Bone marrow (tissue), 2 donors: ENCODE measurements around the gene STBD1.
"Not testable (repeated sequence)": the region's sequence is repeated elsewhere in the genome, so short reads cannot be mapped to it uniquely, and the experiment has no call there.

ENCODE experiments used
- DNase-seq, 2 donors: peaks; one replicate each; lab custom pipeline; 2025; lab: John Stamatoyannopoulos, UW

The STBD1 gene

GRCh38 chr4:76325072-76325471, 18.5 kb downstream of the STBD1 start:
- no peak for DNase-seq

GRCh38 chr4:76326515-76326914, 20.0 kb downstream of the STBD1 start:
- DNase-seq: no peak

GRCh38 chr4:76334885-76335284, 28.4 kb downstream of the STBD1 start:
- DNase-seq: no peak

DNA sequence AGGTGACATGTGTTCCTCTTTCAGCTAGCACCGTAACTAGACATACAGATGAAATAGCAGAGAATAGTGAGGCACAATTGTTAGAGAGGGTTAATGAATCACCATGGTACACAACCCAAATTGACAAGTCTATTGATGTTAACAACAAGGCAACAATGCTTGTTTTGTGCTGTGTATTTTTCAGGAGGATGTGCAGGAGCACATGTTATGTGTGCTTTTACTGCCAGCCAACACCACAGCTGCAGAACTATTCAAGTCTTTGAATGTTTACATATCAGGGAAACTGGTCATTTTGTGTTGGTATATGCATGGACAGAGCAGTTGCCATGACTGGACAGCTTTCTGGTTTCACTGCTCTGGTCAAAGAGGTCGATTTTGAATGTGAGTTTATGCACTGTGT, 32.8 kb downstream of the STBD1 start:
- no peak for DNase-seq

DNA sequence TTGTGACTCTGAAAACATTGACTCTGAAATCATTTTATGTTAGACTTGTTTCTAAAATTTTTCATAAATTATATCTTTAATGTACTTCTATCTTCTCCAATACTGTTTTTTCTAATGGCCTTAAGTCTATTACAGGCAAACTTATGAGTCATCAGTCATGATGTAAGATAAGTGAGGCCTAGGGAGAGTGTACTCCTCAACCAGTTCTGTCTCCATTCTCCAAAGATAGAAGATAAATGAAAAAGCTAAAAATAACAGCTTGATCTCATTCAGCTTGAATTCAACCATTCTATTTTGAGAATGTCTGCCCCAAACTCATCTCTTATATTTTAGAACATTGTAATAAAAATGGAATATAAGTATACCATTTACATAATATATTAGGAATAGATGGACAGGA, 34.5 kb downstream of the STBD1 start:
- DNase-seq: peak in 1 of 2 donors; percentile 4

GRCh38 chr4:76342191-76342590, 35.7 kb downstream of the STBD1 start:
- no peak for DNase-seq

- DNase-seq: no peak
Observed at GRCh38 chr4:76342803-76343202, 36.3 kb downstream of the STBD1 start.

DNA sequence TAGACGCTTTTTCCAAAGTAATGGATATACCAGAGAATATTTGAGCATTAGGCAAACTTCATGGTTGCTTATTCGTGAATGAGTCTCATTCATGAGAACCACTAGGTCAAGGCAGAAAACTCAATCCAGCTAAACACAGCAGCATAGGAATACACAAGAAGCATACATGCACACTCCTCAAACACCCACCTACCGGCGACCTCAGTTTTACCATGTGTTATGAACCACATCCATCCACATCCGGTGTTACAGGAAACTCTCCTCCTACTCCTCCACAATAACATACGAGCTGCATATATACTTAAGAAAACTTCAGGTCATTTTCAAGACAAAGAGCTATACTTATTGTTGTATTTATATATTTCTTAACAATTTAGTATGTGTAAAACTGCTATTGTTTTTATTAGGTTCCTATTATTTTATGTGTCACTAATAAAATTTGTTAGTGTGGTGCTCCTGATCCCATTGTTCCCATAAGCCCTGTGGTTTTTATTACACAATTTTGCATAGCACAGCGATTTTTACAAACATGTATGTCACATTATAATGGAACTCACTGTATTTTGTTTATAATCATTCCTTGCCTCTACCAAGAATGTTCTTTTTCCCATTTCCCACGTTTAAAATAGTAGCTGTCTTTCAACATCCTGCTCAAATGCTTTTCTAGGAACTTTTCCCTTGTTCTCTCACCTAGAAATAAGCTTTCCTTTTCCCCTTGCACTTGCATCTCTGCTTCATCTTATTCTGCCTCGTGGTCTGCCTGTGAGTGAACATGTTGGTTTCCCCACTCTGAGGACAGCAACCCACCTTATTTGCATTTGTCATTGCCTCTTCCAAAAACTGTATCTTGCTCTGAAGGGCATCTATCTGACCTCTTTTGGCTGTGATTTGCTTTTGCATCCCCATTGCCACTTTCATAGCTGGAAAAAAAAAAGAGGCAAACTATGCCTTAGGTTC, 48.3 kb downstream of the STBD1 start:
- DNase-seq: no peak

GRCh38 chr4:76357981-76358380, 51.4 kb downstream of the STBD1 start:
- no peak for DNase-seq

- DNase-seq: not testable (repeated sequence)
Observed at GRCh38 chr4:76359881-76360466, 53.4 kb downstream of the STBD1 start.
